GM23248 (cell line): ENCODE measurements around the gene CACNA1D. TPM values are rescaled to one million over a fixed set of nuclear protein-coding genes. Genes with fewer than 3 reads are reported as not detected.
A peak's percentile ranks its signal among the peaks of the same experiment; 100 is the strongest.

Experiments
- DNase-seq: peaks from one replicate; pipeline ENCODE4 v3.0.0-alpha.2; 2015
- H2AFZ ChIP-seq: fragments of 200-600 bp; sonication (generic); 2 replicates; pipeline ENCODE4 v1.6.1; 2016; ENCODE audit warnings: antibody characterized with exemption
- H3F3A ChIP-seq: fragments of 200-600 bp; sonication (generic); 2 replicates; pipeline ENCODE4 v1.6.1; 2016; ENCODE audit warnings: mild to moderate bottlenecking, antibody characterized with exemption, mixed run types; ENCODE audit not compliant: insufficient read depth
- H3K27ac ChIP-seq: fragments of 200-600 bp; sonication (generic); 2 replicates; pipeline ENCODE4 v1.5.1; 2016; ENCODE audit warnings: mild to moderate bottlenecking
- H3K27me3 ChIP-seq: fragments of 200-600 bp; sonication (generic); replicated peaks from 2 replicates; pipeline ENCODE4 v1.6.1; 2016; ENCODE audit warnings: mild to moderate bottlenecking; ENCODE audit not compliant: insufficient read depth
- H3K36me3 ChIP-seq: fragments of 200-600 bp; sonication (generic); 2 replicates; pipeline ENCODE4 v1.6.1; 2016; ENCODE audit warnings: low read depth, mild to moderate bottlenecking
- H3K4me1 ChIP-seq: fragments of 200-600 bp; sonication (generic); 2 replicates; pipeline ENCODE4 v1.6.1; 2016; ENCODE audit warnings: mild to moderate bottlenecking; ENCODE audit not compliant: insufficient read depth
- H3K4me2 ChIP-seq: fragments of 200-600 bp; sonication (generic); one replicate; pipeline ENCODE4 v1.6.1; 2016; ENCODE audit warnings: mild to moderate bottlenecking; ENCODE audit not compliant: unreplicated experiment
- H3K4me3 ChIP-seq: fragments of 200-600 bp; sonication (generic); 2 replicates; pipeline ENCODE4 v1.5.1; 2016; ENCODE audit warnings: mild to moderate bottlenecking
- H3K79me2 ChIP-seq: fragments of 200-600 bp; sonication (generic); 2 replicates; pipeline ENCODE4 v1.6.1; 2016; ENCODE audit warnings: mild to moderate bottlenecking; ENCODE audit not compliant: insufficient read depth
- H3K9ac ChIP-seq: fragments of 200-600 bp; sonication (generic); 2 replicates; pipeline ENCODE4 v1.6.1; 2016; ENCODE audit warnings: mild to moderate bottlenecking
- H3K9me2 ChIP-seq: fragments of 200-600 bp; sonication (generic); 2 replicates; pipeline ENCODE4 v1.6.1; 2016; ENCODE audit warnings: mixed run types, mild to moderate bottlenecking, moderate library complexity; ENCODE audit not compliant: insufficient read depth
- H3K9me3 ChIP-seq: fragments of 200-600 bp; sonication (generic); one replicate; pipeline ENCODE4 v1.6.1; 2017; ENCODE audit warnings: low read depth
- H4K20me1 ChIP-seq: fragments of 200-600 bp; sonication (generic); 2 replicates; pipeline ENCODE4 v1.6.0; 2016; ENCODE audit not compliant: insufficient read depth
- EZH2 ChIP-seq: fragments of 200-600 bp; sonication (generic); IDR thresholded peaks from 2 replicates; pipeline ENCODE4 v1.6.1; 2018; ENCODE audit warnings: antibody characterized with exemption, mild to moderate bottlenecking; ENCODE audit not compliant: insufficient read depth, poor library complexity, severe bottlenecking
- EZH2phosphoT487 ChIP-seq: fragments of 200-600 bp; sonication (generic); IDR thresholded peaks from 2 replicates; pipeline ENCODE4 v1.6.1; 2018; ENCODE audit warnings: antibody characterized with exemption, moderate library complexity, mild to moderate bottlenecking, low read depth; ENCODE audit not compliant: insufficient read depth
- WGBS, 2 experiments: methylation state at CpG; one replicate each; pipeline ENCODE4 v1.1.6; 2015 to 2017; ENCODE audit warnings: low lambda C conversion rate in 2 of 2, low coverage in 1 of 2; ENCODE audit errors: missing lambda C conversion rate in 2 of 2; 5-methylcytosine and 5-hydroxymethylcytosine counted together
- in situ Hi-C: fragments of 300-500 bp; cut with MboI; formaldehyde crosslinking; loops from 2 replicates; pipeline ENCODE4 v1.15.0; 2020
- polyA plus RNA-seq: library from polyadenylated mRNA; unstranded; fragments of >200 nt; fragmentation: Nextera tagmentation; extraction: Ambion mirVana; gene quantifications from 2 replicates; pipeline ENCODE4 v1.2.1, GENCODE V29; 2016
- total RNA-seq: library from RNA; depleted of rRNA; stranded (reverse); fragments of >200 nt; shearing (Covaris generic); gene quantifications from 2 replicates; pipeline ENCODE4 v1.2.3, GENCODE V29; 2014

Gene CACNA1D
- total and polyA plus RNA-seq, 2 experiments from 2014 or later: not detected

- in situ Hi-C loops: no loop called here
- no peaks in the 10 kb centered on the region for H3K36me3 ChIP-seq
- no peaks in the 10 kb centered on the region for H3K9me2 ChIP-seq
- no peak overlapping the region for H3K4me3 ChIP-seq
- TF ChIP-seq EZH2 (no peak), EZH2phosphoT487 (no peak)
- no peak overlapping the region for H2AFZ ChIP-seq
- 57% methylated on average over 12 of the region's 12 CpGs for WGBS, 2 experiments
- no peak overlapping the region for H3K4me2 ChIP-seq
- H3K27ac ChIP-seq: no peak overlapping the region
- H3K79me2 ChIP-seq: no peaks in the 10 kb centered on the region
- H3K27me3 ChIP-seq: peaks cover 9% of the 10 kb centered on the region; the same call in 1 of the 2 replicates
- H3F3A ChIP-seq: no peaks in the 10 kb centered on the region
- H4K20me1 ChIP-seq: no peaks in the 10 kb centered on the region
- H3K9me3 ChIP-seq: no peaks in the 10 kb centered on the region
- H3K4me1 ChIP-seq: no peaks in the 10 kb centered on the region
- H3K9ac ChIP-seq: no peak overlapping the region
- DNase-seq: no peak
Measured at GRCh38 chr3:53665608-53666425, 171.4 kb downstream of the CACNA1D start.

DNA sequence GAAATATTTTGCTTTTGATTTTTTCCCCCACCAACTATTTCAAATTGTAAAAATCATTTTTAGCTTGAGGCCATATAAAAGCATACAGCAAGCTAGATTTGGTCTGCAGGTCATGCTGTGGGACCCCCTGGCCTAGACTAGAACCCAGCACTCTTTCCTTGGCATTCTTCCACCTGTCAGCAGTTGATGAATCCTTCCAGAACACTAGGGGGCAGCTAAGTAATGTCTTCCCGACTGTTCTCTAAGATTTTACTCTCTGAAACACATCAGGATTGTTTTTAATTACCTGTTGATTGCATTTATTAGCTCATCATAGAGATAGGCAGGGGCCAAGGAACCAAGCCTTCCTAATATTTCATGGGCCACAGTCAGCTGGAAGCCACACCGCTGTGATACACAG, 174.5 kb downstream of the CACNA1D start:
- no peaks in the 10 kb centered on the region for H3K4me1 ChIP-seq
- no peaks in the 10 kb centered on the region for H3K79me2 ChIP-seq
- H3K27ac ChIP-seq: no peak overlapping the region
- in situ Hi-C loops: no loop called here
- H3K9ac ChIP-seq: no peak overlapping the region
- H3K4me2 ChIP-seq: no peak overlapping the region
- H3K9me2 ChIP-seq: no peaks in the 10 kb centered on the region
- H3K36me3 ChIP-seq: no peaks in the 10 kb centered on the region
- H3K9me3 ChIP-seq: no peaks in the 10 kb centered on the region
- no peak for TF ChIP-seq EZH2phosphoT487
- no peak for TF ChIP-seq EZH2
- DNase-seq: peak; percentile 52
- no peak overlapping the region for H2AFZ ChIP-seq
- no peaks in the 10 kb centered on the region for H4K20me1 ChIP-seq
- peaks cover 26% of the 10 kb centered on the region; the same call in 1 of the 2 replicates for H3K27me3 ChIP-seq
- H3K4me3 ChIP-seq: no peak overlapping the region
- 20 to 21% methylated on average over 2 of the region's 2 CpGs for WGBS, 2 experiments
- H3F3A ChIP-seq: no peaks in the 10 kb centered on the region

DNA sequence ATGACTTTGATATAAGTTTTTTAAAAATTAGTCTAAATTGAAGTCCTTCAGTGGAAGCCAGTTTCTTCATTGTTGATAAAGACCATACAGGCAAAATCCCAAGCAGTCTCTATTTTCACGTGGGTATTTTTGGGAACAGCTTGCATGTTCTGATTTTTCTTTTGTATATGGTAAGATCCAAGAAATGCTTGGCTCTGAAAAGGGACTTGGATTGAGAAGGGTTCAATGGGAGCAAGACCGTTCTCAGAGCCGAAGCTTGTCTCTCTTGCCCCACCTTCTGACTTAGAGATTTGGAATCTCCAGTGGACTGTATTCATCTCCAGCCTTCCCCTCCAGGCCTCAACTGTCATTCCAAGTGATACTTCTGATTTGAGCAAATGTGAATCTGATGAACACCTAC, 176.3 kb downstream of the CACNA1D start:
- in situ Hi-C loops: no loop called here

GRCh38 chr3:53671192-53671960, 177.0 kb downstream of the CACNA1D start:
- TF ChIP-seq EZH2phosphoT487 (no peak), EZH2 (no peak)
- peaks cover 31% of the 10 kb centered on the region; the same call in 1 of the 2 replicates for H3K27me3 ChIP-seq
- H3K9me2 ChIP-seq: no peaks in the 10 kb centered on the region
- no peaks in the 10 kb centered on the region for H3K36me3 ChIP-seq
- in situ Hi-C loops: no loop called here
- H3F3A ChIP-seq: no peaks in the 10 kb centered on the region
- no peaks in the 10 kb centered on the region for H3K79me2 ChIP-seq
- no peak overlapping the region for H2AFZ ChIP-seq
- no peaks in the 10 kb centered on the region for H3K9me3 ChIP-seq
- H3K9ac ChIP-seq: no peak overlapping the region
- no peaks in the 10 kb centered on the region for H4K20me1 ChIP-seq
- no peak overlapping the region for H3K4me2 ChIP-seq
- no peak overlapping the region for H3K4me3 ChIP-seq
- H3K27ac ChIP-seq: no peak overlapping the region
- no peak for DNase-seq
- no peaks in the 10 kb centered on the region for H3K4me1 ChIP-seq
- 36 to 43% methylated on average over 5 of the region's 5 CpGs for WGBS, 2 experiments

More for the DNA sequence above, 176.3 kb downstream of the CACNA1D start:
- TF ChIP-seq EZH2: no peak
- TF ChIP-seq EZH2phosphoT487: no peak
- no peaks in the 10 kb centered on the region for H3K4me1 ChIP-seq
- H3K9me3 ChIP-seq: no peaks in the 10 kb centered on the region
- no peak overlapping the region for H3K4me3 ChIP-seq
- H3K27me3 ChIP-seq: peaks cover 31% of the 10 kb centered on the region; the same call in 1 of the 2 replicates
- no peak overlapping the region for H2AFZ ChIP-seq
- H3K36me3 ChIP-seq: no peaks in the 10 kb centered on the region
- H3K9me2 ChIP-seq: no peaks in the 10 kb centered on the region
- H3K79me2 ChIP-seq: no peaks in the 10 kb centered on the region
- WGBS, 2 experiments: 29 to 34% methylated on average over 3 of the region's 3 CpGs
- no peak overlapping the region for H3K27ac ChIP-seq
- H4K20me1 ChIP-seq: no peaks in the 10 kb centered on the region
- no peak for DNase-seq
- no peak overlapping the region for H3K9ac ChIP-seq
- no peak overlapping the region for H3K4me2 ChIP-seq
- H3F3A ChIP-seq: no peaks in the 10 kb centered on the region
